Keratinocyte (primary cell): Measurements from ENCODE around the gene TTC28. TPM values are rescaled to one million over a fixed set of nuclear protein-coding genes. Genes with fewer than 3 reads are reported as not detected.
A peak's percentile ranks its signal among the peaks of the same experiment; 100 is the strongest.
"Not testable (repeated sequence)": the region's sequence is repeated elsewhere in the genome, so short reads cannot be mapped to it uniquely, and the experiment has no call there.

Source experiments
- DNase-seq: peaks from one replicate; pipeline ENCODE4 v3.0.0-alpha.2; 2011; ENCODE audit warnings: low read depth, missing footprints, low spot score
- FAIRE-seq: peaks from 2 replicates; lab custom pipeline; 2011; peaks lifted over from hg19 to GRCh38; lab: Jason Lieb, UNC
- H2AFZ ChIP-seq: 2 replicates; pipeline ENCODE4 v1.6.0; 2012; ENCODE audit warnings: low read length, control low read depth, inconsistent platforms; ENCODE audit not compliant: control insufficient read depth
- H3K27ac ChIP-seq: 2 replicates; pipeline ENCODE4 v1.5.1; 2011; ENCODE audit warnings: low read length; ENCODE audit not compliant: control insufficient read depth, insufficient read depth
- H3K27me3 ChIP-seq: 3 replicates; pipeline ENCODE4 v1.6.0; 2011; ENCODE audit warnings: low read length; ENCODE audit not compliant: control insufficient read depth, insufficient read depth; ENCODE audit errors: extremely low read depth
- H3K36me3 ChIP-seq, 2 experiments: 2 replicates in 1 of 2; 3 replicates in 1 of 2; pipeline ENCODE4 v1.5.1; 2011; ENCODE audit warnings: low read length in 2 of 2, mild to moderate bottlenecking in 1 of 2; ENCODE audit not compliant: control insufficient read depth in 2 of 2, insufficient read depth in 2 of 2; ENCODE audit errors: extremely low read depth in 1 of 2
- H3K4me1 ChIP-seq: 3 replicates; pipeline ENCODE4 v1.5.1; 2011; ENCODE audit warnings: low read length; ENCODE audit not compliant: control insufficient read depth, insufficient read depth; ENCODE audit errors: extremely low read depth
- H3K4me2 ChIP-seq: 3 replicates; pipeline ENCODE4 v1.6.0; 2011; ENCODE audit warnings: low read depth, low read length; ENCODE audit not compliant: control insufficient read depth, insufficient read depth; ENCODE audit errors: extremely low read depth
- H3K4me3 ChIP-seq, 3 experiments: fragments of 200-600 bp in 1 of 3; sonication (generic) in 1 of 3; 2 replicates in 2 of 3; 3 replicates in 1 of 3; pipeline ENCODE4 v1.5.1; 2011 to 2016; ENCODE audit warnings: low read length in 3 of 3, mild to moderate bottlenecking in 3 of 3, control low read depth in 2 of 3, inconsistent platforms in 1 of 3, low read depth in 1 of 3, mixed read lengths in 1 of 3, mixed run types in 1 of 3, moderate library complexity in 1 of 3; ENCODE audit not compliant: control insufficient read depth in 2 of 3, insufficient read depth in 2 of 3; ENCODE audit errors: extremely low read depth in 1 of 3
- H3K79me2 ChIP-seq: 2 replicates; pipeline ENCODE4 v1.6.0; 2012; ENCODE audit warnings: low read length; ENCODE audit not compliant: control insufficient read depth, insufficient read depth
- H3K9ac ChIP-seq: 3 replicates; pipeline ENCODE4 v1.6.0; 2011; ENCODE audit warnings: low read length; ENCODE audit not compliant: control insufficient read depth, insufficient read depth; ENCODE audit errors: extremely low read depth
- H3K9me1 ChIP-seq: 3 replicates; pipeline ENCODE4 v1.6.0; 2011; ENCODE audit warnings: low read length; ENCODE audit not compliant: control insufficient read depth, insufficient read depth; ENCODE audit errors: extremely low read depth
- H3K9me3 ChIP-seq: 2 replicates; pipeline ENCODE4 v1.5.1; 2012; ENCODE audit warnings: low read depth, low read length; ENCODE audit not compliant: control insufficient read depth
- H4K20me1 ChIP-seq: 3 replicates; pipeline ENCODE4 v1.6.0; 2011; ENCODE audit warnings: low read length; ENCODE audit not compliant: control insufficient read depth, insufficient read depth; ENCODE audit errors: extremely low read depth
- CTCF ChIP-seq, 3 experiments: IDR thresholded peaks in 1 of 3; conservative IDR thresholded peaks in 1 of 3; optimal IDR thresholded peaks in 1 of 3; 2 replicates in 2 of 3; 3 replicates in 1 of 3; pipeline versions ENCODE3 to v1.5.1; 2011; ENCODE audit warnings: low read length in 3 of 3, mild to moderate bottlenecking in 3 of 3, moderate library complexity in 2 of 3, control low read depth in 1 of 3, inconsistent platforms in 1 of 3; ENCODE audit not compliant: insufficient read depth in 2 of 3; ENCODE audit errors: extremely low read depth in 1 of 3
- EZH2 ChIP-seq: IDR thresholded peaks from one replicate; pipeline ENCODE4 v1.6.1; 2012; ENCODE audit warnings: inconsistent platforms, mild to moderate bottlenecking, low read length, moderate library complexity
- dilution Hi-C: fragments of 300-500 bp; cut with MboI; formaldehyde crosslinking; loops from one replicate; pipeline ENCODE4 v1.7.0; 2020; ENCODE audit warnings: low sequenced_read_pairs; ENCODE audit not compliant: extremely low pct_ligation_motif_present
- polyA minus RNA-seq, 3 experiments: library from RNA; depleted of rRNA, polyadenylated mRNA; stranded (reverse); fragments of >200 nt; gene quantifications; 1 replicate in 1 of 3; 2 replicates in 1 of 3; 3 replicates in 1 of 3; pipeline ENCODE4 v1.2.3, GENCODE V29; 2011
- polyA plus RNA-seq, 5 experiments: library from polyadenylated mRNA; depleted of rRNA in 3 of 5; stranded (reverse) in 3 of 5; stranded (forward) in 1 of 5; unstranded in 1 of 5; fragments of >200 nt; gene quantifications; 1 replicate in 1 of 5; 2 replicates in 3 of 5; 3 replicates in 1 of 5; pipeline versions ENCODE4 v1.2.1 to v1.2.3, GENCODE V29; 2011 to 2012; ENCODE audit warnings: missing spikeins in 2 of 5, low read depth in 1 of 5, low replicate concordance in 1 of 5

The TTC28 gene
- polyA plus RNA-seq = 0.66 to 1.6 TPM (median 0.94 TPM) in 3 replicates
- 0.21 TPM for polyA plus RNA-seq (2011; ENCODE audit: low read depth)
- 1.1 and 1.4 TPM in 2 replicates for polyA plus RNA-seq (2011; cell fraction: cytosol; rRNA removed)
- 6.4 and 8.6 TPM in 2 replicates for polyA plus RNA-seq (2011; cell fraction: nucleus; rRNA removed)
- polyA plus RNA-seq (2012; ENCODE audit: low replicate concordance) = 0.83 and 2.2 TPM in 2 replicates
- polyA minus RNA-seq = 7.4 to 8.2 TPM (median 7.9 TPM) in 3 replicates
- 3.8 TPM for polyA minus RNA-seq (2011; cell fraction: cytosol; rRNA and poly(A)+ RNA removed)
- polyA minus RNA-seq (2011; cell fraction: nucleus; rRNA and poly(A)+ RNA removed) = 12.6 and 24.0 TPM in 2 replicates

- FAIRE-seq, H3K9me3 ChIP-seq, H3K79me2 ChIP-seq, dilution Hi-C loops, H4K20me1 ChIP-seq, DNase-seq, H3K9ac ChIP-seq, H3K36me3 ChIP-seq, H3K9me1 ChIP-seq, H3K4me1 ChIP-seq, H3K27ac ChIP-seq, H2AFZ ChIP-seq: not testable (repeated sequence)
- H3K4me2 ChIP-seq = peak within 1 kb of the TSS; percentile 45
- H3K27me3 ChIP-seq = peaks cover 26% of the 10 kb centered on the region
- peak within 1 kb of the TSS in 2 of 3 experiments; percentile 26 to 54 for H3K4me3 ChIP-seq
Observed at GRCh38 chr22:28679611-28680287, at the start of gene TTC28. TTC28 (minus strand) TSS chr22:28679840; CDS start chr22:28679723, 117 bp downstream.

GRCh38 chr22:28728621-28729313, 49.1 kb upstream of the TTC28 start:
- dilution Hi-C loops = no loop called here
- Histone ChIP-seq H3K4me2 (no peak overlapping the region), H3K27me3 (no peaks in the 10 kb centered on the region), H3K9me1 (no peaks in the 10 kb centered on the region), H3K4me3 (no peak overlapping the region), H3K36me3 (peaks cover 2 to 8% of the 10 kb centered on the region in 2 experiments), H4K20me1 (no peaks in the 10 kb centered on the region), H3K4me1 (no peaks in the 10 kb centered on the region), H3K9ac (no peak overlapping the region), H3K79me2 (no peaks in the 10 kb centered on the region), H3K27ac (no peak overlapping the region), H2AFZ (no peak overlapping the region), H3K9me3 (no peaks in the 10 kb centered on the region)
- FAIRE-seq (no peak), DNase-seq (no peak)
- no peak for TF ChIP-seq CTCF (optimal IDR thresholded peaks at IDR 0.05 in 1 of 3, IDR thresholded peaks at IDR 0.05 in 1 of 3, conservative IDR thresholded peaks at IDR 0.05 in 1 of 3; ENCODE audit: extremely low read depth in 1 of 3, insufficient read depth in 2 of 3, low read length in 3 of 3)
- TF ChIP-seq EZH2 = no peak
